GM19463 (cell line): ENCODE measurements around the gene TNFRSF14.
"Not testable (repeated sequence)": the region's sequence is repeated elsewhere in the genome, so short reads cannot be mapped to it uniquely, and the experiment has no call there.

ENCODE experiments used
- ATAC-seq: cut with Tn5 transposase; IDR thresholded peaks from one replicate; pipeline ENCODE4 v1.9.1; 2021; ENCODE audit warnings: mild to moderate bottlenecking, moderate library complexity; ENCODE audit not compliant: unreplicated experiment

TNFRSF14 gene

DNA sequence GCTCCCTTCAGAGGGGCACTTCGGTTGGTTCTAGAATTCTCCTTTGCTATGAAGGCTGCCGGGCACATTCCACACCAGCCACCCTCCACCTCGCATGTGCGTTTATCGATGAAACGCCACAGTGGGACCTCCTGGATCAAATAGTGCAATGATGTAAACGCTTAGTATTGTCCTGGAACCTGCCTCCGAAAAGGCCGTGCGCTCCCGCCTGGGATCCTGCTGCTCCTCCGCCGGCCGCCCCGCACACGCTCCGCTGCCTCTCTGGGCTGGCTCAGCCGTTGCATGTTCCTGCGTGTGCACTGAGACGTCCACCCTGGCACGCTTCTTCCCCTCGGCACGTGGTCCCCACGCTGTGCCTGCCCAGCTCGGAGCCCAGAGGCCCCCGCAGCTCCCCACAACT, 4.0 kb upstream of the TNFRSF14 start:
- ATAC-seq: no peak

- ATAC-seq: not testable (repeated sequence)
Observed at GRCh38 chr1:2553076-2553475, 3.1 kb upstream of the TNFRSF14 start.

- ATAC-seq: no peak
Observed at GRCh38 chr1:2553871-2554620, 2.1 kb upstream of the TNFRSF14 start.

DNA sequence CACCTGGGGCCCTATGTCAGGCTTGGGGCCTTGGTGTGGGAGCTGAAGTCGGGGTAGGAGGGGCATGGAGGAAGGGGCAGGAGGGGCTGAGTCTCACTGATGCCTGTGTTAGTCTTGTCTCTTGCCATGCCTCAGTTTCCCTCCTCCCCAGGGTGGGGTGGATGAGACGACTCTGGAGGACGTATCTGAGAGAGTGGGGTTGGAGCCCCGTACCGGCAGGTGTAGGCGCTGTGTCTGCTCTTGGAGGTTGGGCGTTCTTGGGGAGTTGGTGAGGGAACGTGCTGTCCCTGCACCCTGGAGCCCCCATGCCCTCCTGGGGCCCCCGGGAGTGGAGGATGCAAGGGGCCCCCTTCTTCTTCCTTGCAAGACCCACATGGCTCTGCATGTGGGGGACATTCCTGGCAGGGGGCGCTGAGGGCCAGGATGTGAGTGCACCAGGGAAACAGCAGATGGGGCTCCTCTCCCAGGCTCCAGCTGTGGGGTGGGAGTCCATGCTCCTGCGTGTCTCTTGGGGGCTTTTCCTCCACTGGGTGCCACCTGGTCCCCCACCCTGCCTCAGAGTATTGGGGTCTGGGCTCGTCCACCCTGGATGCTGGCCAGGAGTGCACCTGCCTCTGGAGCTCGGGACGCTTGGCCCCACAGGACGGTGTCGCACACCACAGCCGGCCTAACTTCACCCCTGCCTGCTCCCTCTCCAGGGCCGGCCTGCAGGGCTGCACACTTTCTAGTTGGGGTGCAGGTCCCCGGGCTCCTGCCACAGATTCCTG, 1.4 kb upstream of the TNFRSF14 start:
- no peak for ATAC-seq

- no peak for ATAC-seq
Observed at GRCh38 chr1:2555634-2556276, 416 bp upstream of the TNFRSF14 start.

- ATAC-seq: no peak
Observed at GRCh38 chr1:2556678-2557481, 709 bp downstream of the TNFRSF14 start.

GRCh38 chr1:2557482-2558400, 1.6 kb downstream of the TNFRSF14 start:
- no peak for ATAC-seq

DNA sequence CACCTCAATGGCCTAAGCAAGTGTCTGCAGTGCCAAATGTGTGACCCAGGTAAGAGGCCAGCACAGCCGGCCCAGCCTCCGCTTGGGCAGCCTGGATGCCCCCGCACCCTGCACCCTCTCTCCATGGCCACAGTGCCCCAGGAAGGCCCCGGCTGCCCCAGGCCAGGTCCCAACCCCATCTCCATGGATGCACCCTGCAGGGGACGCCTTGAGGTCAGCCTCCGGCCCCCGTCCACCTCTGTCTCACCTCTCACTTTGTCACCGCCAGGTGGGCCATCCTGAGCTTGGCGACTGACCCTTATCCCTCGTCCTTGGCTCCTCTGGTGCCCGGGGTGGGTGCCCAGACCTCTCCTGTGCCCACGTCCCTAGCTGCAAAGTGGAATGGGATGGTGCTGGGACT, 2.2 kb downstream of the TNFRSF14 start:
- ATAC-seq: no peak

GRCh38 chr1:2558861-2559260, 2.7 kb downstream of the TNFRSF14 start:
- ATAC-seq: no peak

DNA sequence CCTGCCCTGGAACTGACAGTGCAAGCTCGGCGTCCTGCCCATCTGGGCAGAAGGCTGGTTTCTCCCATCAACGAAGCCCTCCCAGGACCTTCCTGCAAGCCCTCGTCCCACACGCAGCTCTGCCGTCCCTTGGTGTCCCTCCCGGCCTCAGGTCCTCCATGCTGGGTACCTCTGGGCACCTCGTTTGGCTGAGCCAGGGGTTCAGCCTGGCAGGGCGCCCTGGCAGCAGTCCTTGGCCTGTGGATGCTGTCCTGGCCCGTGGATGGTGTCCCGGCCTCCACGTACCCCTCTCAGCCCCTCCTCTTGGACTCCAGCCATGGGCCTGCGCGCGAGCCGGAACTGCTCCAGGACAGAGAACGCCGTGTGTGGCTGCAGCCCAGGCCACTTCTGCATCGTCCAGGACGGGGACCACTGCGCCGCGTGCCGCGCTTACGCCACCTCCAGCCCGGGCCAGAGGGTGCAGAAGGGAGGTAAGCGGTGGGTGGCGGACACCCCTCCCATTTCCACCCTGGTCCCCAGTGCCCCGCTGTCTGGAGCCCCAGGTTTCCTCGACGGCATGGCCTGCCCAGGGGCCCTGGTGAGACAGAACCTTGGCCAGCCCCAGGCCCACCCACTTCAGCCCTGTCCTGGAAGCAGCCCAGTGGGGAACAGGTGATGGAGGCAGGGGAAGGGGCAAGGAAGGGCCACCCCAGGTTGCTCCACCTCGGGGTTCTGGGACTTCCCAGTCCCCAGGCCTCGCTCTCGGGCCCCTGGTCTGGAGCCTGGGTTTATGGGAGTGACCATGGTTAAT, 3.5 kb downstream of the TNFRSF14 start:
- no peak for ATAC-seq

GRCh38 chr1:2560299-2561073, 4.3 kb downstream of the TNFRSF14 start:
- no peak for ATAC-seq

GRCh38 chr1:2561446-2561845, 5.3 kb downstream of the TNFRSF14 start:
- no peak for ATAC-seq

DNA sequence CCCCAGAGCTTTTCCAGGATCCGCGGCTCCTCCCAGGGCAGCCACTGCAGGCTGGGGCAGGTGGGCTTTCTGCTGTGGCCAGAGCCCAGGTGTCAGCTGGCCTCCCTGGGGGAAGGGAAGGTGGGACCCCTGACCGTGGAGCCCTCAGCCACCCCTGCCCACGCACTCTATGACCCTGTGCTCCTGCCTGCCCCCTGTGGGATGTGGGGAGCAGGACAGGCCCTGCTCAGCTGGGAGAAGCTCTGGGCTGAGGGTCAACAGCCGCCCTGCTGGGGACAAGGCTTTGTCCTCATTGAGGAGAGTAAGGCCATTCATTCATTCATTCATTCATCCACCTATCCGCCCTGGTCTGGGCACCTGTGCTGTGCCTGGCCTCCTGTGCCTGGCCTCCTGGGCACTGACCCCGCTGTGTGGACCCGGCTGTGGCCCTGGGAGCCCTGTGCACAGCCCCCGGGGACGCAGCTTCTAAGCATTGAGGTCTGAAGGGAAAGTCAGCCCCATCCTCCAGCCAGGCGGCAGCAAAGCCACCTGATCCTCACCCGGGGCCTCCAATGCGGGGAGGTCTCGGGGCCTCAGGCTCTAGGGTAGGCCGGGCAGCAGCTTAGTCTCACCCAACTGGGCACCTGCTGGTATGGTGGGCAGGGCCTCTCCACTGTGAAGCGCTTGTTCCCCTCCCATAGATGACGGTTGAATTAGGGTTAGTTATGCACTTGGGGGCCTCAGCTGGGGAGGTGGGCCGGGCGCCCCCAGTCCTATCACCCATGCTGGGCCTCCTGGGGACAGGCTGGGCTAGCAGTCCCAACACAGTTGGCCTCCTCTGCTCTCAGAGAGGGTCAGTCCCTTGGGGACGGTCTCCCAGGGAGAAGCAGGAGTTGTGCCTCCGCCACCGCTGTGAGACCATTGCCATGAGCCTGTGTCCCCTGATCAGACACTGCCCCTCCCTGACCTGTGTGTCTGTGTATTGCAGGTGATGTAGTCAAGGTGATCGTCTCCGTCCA, 6.0 kb downstream of the TNFRSF14 start:
- no peak for ATAC-seq

- no peak for ATAC-seq
Observed at GRCh38 chr1:2563205-2563604, 7.0 kb downstream of the TNFRSF14 start.

GRCh38 chr1:2564006-2564814, 8.0 kb downstream of the TNFRSF14 start:
- no peak for ATAC-seq

- ATAC-seq: no peak
Observed at GRCh38 chr1:2564815-2565374, 8.7 kb downstream of the TNFRSF14 start.
